Loucy (cell line): ENCODE data around the gene IL18.

Experiments
- EZH2phosphoT487 ChIP-seq: fragments of 200-600 bp; IDR thresholded peaks from 2 replicates; pipeline ENCODE4 v1.6.1; 2018; ENCODE audit warnings: antibody characterized with exemption, mild to moderate bottlenecking, moderate library complexity, borderline replicate concordance
- TF ChIP-seq, protein P1 (sequence below): fragments of 200-600 bp; sonication (generic); conservative IDR thresholded peaks from 2 replicates; pipeline ENCODE4 v1.5.1; 2014; ENCODE audit warnings: mild to moderate bottlenecking, antibody characterized with exemption, low read length

DNA sequence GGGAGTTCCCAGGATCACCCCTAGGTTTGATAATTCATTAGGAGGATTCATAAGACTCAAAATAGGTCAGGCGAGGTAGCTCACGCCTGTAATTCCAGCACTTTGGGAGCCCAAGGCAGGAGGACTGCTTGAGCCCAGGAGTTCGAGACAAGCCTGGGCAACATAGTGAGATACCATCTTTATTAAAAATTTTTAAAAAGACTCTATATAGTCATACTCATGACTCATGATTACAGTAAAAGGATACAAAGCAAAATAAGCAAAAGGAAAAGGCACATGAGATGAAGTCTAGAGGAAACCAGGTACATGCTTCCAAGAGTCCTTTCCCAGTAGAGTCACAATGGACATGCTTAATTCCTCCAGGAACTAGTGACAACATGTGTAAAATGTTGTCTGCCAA, 48.4 kb upstream of the IL18 start:
- TF ChIP-seq, protein P1, sequence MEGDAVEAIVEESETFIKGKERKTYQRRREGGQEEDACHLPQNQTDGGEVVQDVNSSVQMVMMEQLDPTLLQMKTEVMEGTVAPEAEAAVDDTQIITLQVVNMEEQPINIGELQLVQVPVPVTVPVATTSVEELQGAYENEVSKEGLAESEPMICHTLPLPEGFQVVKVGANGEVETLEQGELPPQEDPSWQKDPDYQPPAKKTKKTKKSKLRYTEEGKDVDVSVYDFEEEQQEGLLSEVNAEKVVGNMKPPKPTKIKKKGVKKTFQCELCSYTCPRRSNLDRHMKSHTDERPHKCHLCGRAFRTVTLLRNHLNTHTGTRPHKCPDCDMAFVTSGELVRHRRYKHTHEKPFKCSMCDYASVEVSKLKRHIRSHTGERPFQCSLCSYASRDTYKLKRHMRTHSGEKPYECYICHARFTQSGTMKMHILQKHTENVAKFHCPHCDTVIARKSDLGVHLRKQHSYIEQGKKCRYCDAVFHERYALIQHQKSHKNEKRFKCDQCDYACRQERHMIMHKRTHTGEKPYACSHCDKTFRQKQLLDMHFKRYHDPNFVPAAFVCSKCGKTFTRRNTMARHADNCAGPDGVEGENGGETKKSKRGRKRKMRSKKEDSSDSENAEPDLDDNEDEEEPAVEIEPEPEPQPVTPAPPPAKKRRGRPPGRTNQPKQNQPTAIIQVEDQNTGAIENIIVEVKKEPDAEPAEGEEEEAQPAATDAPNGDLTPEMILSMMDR = no peak
- no peak for TF ChIP-seq EZH2phosphoT487
